CD4-positive, alpha-beta T cell treated with Interleukin-15 for 1 hour (primary cell): ENCODE results near the gene LRMDA.

Experiments used
- DNase-seq: peaks from one replicate; pipeline ENCODE4 v3.0.0-alpha.2; 2020

LRMDA gene

DNA sequence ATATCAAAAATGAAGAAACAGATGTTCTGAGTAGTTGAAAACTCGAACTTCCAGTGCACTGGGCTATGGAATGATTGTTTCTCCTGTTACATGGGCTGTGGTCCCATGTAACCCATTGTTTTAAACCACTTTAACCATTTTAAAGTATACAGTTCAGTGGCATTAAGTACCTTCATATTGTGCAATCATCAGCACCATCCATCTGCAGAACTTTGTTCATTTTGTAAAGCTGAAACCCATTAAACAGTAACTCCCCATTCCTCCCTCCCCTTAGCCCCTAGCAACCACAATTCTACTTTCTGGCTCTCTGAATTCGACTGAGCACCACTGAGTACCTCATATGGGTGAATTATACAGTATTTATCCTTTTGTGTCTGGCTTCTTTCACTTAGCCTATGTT lies 217.4 kb downstream of the LRMDA start:
- DNase-seq: no peak

DNA sequence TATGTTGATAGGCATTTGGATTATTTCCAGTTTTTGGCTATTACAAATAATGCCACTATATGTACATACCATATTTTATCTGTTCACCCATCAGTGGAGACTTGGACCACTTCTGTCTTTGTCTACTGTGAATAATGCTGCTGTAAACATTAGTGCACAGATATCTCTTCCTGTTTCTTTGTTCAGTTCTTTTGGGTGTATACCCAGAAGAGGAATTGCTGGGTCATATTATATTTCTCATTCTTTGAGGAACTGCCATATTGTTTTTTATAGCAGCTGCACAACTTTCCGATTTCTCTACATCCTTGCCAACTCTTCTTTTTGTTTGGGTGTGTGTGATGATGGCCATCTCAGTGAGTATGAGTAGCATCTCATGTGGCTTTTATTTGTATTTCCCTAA lies 218.0 kb downstream of the LRMDA start:
- no peak for DNase-seq

DNA sequence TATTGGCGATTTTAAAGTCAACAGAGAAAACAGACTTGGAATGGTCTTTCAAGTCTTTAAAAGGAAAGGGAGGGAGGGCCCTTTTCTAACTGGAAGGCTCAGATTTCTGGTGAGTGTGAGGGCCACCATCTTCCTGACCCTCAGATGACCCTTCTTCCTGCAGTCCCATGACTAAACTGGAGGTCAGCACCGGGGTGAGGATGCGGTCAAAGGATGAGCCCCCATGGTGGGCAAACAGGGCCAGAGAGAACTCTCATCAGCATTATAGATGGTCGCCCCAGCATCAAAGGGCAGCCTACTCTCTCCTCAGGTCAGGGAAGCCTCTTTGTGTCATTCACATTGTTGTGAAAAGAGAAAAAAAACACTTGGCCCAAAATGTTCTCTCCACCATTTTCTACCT lies 219.2 kb downstream of the LRMDA start:
- no peak for DNase-seq

DNA sequence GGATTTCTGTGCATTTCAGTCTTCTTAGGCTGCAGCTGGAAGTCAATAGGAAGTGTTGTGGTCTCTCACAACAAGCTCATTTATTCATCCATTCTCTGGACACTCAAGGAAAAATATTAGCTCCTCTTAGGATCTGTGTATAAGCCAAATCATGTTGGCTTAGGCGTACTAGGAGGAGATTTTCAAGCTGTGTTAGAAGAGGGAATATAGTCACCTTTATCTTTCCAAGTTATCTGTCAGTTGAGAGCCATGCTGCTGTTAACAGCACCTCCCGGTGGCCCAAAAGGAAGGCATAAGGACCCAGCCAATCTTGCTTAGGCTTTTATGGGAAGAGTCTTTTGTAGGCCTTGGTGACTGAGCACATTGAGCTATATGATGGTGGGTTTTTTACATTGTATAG lies 220.0 kb downstream of the LRMDA start:
- no peak for DNase-seq

DNA sequence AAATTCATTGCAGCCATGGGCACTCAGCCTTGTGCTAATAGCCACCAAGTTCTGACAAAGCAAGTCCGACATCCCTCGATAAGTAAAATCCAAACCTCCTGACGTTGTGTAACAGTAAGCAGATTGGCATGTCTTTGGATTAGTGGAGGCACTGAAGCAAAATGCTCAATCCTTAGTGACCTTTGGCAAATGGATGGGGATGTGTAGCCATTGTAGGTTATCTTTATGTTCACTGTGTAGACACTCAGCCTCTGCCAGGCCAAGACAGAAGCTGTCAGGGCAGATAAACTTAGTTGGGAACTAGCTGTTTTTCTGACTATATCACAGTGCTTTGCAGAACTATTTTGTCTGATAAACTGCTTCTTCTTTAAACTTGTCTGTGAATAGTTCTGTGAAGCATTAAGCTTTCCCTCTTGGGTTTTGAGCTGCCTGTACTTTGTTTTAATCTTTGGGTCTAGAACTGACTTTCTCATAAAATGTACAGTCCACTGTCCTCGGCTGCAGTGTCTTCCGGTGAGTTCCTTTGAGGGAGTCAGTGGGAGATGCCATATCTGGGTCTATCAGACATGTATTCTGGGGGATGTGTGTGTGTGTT lies 220.8 kb downstream of the LRMDA start:
- no peak for DNase-seq

DNA sequence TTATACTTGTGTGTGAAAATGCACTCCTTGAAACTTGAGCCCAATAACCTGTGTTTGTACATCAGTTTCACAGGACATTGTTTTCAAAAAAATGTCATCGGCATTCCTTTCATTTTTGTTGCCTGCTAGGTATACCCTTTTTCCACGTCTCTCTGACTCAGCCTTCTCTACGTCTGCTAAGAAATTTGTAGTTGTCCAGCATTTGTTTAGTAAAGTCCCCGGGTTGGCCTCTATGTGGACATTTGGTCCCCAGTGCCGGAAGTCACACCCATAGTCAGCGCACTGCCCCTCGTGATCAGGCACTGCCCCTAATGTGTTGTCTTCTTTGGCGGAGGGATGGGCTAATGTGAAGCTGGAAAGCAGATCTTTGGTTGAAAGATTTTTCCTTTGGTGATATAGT lies 222.3 kb downstream of the LRMDA start:
- no peak for DNase-seq

DNA sequence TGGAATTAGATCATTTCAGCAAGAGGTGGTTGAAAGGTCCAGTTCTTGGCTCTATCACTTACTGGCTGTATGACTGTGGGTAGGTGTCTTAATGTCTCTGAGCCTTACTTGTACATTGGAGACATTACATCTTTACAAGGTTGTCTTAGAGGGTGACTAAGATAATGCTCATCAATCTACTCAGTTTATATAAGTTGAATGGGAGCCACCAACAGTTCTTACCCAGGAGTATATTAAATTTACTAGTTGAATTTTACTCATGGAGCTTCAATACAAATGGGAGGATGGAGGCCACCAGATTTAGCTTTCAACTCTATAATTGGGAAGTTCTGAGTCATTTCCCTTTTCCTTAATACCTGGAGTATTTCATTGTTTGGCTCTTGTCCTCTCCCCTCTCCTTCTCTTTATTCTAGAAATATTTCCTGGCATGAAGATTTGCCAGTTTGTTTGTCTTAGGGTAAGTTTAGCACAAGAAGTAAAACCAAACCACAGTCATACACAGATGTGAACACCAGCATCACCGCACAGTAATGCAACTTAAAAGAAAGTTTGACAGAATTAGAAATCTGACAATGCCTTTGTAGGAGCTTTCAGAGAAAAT lies 222.8 kb downstream of the LRMDA start:
- DNase-seq: no peak

DNA sequence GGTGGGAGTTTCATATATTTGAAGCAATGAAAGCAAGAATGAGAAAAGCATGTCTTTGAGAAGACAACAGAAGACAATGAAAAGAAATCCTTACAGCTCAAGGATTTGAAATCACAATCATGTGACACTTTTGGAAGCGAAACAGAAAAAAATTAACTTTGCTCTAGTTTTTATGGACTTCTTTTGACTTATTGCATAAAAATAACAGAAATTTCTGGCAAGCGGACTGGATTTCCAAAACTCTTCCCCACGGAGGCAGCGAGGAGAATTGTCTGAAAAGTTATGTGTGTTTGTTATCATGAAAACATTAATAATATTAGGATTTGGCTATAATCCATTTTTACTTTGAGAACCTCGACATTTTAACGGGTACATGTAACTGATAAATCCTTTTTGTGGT lies 223.3 kb downstream of the LRMDA start:
- DNase-seq: no peak

DNA sequence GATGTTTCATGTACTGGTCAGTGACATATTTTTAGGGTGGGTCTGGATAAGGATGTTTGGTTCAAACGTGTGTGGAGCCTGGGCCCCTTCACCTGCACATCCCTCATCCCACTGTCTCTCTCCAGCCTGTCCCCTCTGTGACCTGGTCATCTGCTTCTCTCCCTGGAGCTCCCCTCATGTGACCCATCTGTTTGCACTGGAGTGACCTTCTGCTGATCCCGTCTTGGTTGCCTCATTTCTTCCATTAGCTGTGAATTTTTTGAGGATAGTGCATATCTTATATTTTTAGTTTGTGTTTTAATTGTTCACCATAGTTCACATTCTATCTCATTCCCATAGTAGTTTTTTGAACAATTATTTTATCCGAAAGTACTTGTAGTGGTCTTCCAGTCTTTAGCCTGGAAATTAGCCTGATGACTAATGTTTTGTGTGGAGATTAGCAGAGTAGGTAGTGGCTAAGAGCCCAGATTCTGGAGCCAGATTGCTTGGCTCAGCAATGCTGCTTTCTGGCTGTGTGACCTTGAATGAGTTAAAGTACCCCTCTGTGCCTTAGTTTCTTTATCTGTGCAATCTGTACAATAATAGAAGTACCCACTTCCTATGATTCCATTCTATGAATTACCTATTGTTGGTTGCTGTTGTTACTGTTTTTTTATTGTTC lies 224.5 kb downstream of the LRMDA start:
- no peak for DNase-seq

DNA sequence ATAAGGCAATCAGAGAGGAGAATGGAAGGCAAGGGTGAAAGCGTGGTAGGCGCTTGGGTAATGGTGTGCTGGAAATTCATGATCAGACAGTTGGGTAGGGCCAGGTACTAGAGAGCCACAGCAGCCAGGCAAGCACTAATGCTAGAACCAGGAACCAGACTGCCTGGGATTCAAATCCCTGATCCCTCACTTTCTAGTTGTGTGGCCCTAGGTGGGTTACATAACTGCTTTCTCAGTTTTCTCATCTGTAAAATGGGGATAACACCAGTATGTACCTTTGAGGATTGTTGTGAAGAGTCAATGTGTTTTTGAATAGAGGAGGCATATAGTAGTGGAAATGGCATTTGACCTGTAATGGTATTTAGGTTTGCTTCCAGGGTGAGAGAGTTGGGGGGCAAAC lies 225.9 kb downstream of the LRMDA start:
- DNase-seq: no peak

DNA sequence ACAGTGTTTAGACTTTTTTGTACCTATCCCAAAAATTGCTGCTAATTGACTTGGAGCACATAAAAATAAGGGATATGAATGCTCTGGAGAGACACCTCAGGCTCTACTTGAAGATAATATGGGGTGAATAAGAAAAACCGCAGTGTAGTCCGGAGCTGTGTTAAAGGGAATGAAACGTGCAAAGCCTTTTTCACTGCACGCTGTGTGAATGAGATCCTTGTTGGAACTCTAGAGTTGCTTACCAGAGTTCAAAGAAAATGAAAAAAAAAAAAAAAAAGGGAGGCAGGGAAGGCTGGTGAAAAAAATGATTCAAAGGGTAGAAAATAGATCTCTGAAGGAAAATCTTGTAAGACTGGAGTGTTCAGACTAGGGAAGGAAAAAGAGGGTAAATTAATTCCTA lies 226.6 kb downstream of the LRMDA start:
- no peak for DNase-seq

DNA sequence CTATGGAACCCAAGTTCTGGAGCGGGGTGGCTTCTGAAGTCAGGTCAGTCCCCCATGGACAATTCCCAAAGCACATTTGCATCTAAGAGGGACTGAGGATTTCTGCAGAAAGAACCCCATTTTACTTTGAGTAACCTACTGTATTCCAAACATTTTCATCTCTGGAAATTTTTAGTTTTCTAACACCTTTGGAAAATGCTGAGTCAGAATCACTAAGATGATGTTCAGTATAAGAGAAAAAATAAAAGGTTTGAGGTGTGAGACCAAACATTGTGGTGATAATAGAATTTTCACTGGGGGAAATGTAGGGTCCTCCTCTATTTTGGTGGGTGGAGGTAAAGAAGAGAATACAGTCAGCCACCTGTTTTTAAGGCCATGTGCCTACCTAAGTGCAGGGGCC lies 227.1 kb downstream of the LRMDA start:
- DNase-seq: no peak

DNA sequence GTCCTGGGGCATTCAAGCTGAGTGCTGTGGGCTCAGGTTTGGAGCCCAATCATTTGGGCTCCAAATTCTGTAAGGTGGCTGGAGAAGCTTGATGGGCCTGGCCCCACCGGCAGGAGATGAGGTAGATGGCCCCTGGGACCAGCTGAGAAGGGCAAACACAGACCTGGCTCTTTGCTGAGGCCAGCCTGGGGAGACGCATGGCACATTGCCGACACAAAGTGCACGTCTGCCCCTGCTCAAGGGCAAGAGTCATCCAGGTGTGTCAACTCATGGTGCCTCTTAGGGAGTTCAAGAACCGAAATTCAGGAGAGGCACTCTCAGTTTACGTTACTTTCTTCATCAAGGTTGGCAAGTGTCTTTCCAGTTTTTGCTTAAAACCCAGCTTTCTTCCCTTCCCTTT lies 227.5 kb downstream of the LRMDA start:
- DNase-seq: no peak

DNA sequence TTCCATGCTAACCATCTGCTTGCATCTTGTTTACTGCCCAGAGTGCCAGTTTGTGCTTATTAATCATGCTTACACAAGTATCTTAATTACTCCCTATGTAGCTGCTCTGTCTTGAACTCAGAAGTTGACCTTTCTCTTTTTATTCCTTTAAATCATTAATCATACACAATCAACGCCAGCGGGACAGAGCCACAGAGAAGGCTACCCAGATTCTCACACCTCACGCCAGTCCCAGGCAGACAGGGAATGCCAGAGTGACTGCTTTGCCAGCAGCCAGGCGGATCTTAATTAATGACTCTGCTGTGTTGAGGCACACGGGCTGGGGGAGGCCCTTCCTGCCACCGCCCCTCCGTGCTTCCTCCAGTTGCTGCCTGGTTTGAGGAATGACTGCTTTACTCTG lies 229.4 kb downstream of the LRMDA start:
- DNase-seq: no peak

DNA sequence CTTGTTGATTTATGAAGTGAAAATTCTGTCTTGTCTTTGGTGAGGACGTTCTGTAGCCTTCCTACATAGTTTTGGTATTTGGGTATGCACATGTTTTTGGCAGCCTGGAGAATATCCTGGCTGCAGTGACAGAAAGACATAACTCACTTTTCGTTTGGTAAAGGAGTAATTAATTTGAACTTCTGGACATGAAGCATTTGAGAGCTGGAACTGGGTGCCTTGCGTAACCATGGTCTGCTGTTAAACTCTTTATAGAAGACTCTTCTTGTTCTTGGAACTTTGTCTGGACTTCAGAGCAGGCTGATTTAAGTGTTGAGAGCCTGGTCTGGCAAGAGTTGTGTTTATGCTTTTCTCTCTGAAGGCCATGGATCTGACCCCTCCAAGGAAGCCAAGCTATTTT lies 231.3 kb downstream of the LRMDA start:
- no peak for DNase-seq

DNA sequence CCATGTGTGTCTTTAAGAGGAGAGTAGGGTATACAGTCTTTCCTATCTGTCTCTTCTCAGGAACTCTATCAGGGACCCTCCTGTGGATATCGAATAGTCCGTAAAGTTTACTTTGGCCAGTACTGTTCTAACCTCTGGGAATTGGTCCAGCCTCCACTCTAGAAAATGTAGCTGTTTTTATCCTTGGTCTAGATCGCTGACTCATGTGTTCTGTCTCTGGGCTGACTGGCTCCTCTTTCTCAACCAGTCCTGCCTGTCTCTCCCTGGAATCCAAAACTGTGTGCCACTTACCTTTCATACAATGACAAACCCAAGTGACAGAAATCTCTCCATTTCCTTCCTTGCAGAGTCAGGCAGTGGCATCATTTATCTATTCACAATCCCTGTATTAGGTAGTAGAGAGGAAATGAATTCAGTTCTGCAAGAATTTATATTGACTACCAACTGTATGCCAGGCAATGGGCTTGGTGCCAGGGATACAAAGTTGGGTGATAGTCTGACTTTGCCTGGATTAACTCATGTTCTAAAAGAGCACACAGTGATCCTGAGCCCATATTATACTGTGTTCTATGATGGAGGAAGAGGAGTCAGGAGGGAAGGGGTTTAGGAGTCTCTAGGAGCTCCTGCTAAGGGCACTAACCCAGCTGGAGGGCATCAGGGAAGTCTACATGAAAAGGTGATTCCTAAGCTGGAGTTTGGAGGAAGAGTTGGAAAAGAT lies 232.7 kb downstream of the LRMDA start:
- DNase-seq: no peak

DNA sequence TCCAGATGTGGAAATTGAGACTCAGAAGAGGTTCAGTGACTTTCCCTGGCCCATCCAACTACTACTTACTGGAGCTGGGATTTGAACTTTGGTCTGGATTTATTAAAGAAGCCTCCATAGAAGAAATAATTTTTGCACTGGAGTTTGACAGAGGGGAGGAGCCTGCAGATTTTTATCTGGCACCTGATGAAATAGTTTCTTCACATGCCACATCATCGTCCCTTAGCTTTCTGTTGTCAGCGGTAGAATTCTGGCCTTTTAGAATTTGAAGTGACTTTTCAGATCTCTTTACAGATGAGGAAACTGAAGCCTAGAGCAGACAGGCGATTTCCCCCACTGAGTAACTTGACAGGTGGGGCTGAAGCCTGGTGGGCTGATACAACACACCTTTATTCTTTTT lies 233.5 kb downstream of the LRMDA start:
- no peak for DNase-seq

DNA sequence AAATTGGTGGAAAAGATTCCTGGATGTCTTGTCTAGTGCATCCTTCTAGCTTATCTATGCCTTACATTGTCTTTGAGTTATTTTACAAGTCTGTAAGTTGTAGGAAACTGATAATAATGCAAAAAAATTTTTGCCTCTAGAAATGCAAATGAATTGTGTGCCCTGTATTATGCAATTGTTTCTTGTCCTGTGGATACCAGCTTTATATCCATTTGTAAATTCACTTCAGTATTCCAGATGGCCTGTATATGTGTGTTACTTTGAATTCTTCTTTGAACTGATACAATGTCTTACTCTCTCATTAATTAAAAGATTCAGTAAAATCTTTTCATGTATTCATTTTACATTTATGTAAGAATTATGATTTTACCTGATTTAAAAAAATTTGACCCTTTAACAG lies 234.3 kb downstream of the LRMDA start:
- no peak for DNase-seq

DNA sequence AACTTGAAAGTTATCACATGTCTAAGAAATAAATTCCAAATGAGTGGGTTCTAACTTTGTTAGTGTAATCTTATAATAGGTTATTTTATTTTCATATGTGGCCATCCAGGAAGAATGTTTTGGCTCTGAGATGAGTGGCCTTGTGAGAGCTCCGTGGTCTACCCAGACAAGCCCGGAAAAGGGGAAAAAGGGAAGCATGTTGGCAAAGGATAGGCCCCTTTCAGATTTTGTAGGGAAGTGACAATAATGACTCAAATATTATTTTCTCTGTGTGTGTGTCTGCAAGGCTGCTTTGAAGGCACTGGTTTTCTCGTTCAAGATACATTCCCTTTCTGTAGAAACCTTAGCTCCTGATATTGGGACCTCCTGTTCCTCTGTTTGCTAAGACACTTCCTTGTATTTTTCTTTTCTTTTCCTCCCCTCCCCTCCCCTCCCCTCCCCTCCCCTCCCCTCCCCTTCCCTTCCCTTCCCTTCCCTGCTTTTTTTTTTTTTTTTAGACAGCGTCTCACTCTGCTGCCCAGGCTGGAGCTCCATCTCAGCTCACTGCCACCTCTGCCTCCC lies 240.8 kb downstream of the LRMDA start:
- no peak for DNase-seq

DNA sequence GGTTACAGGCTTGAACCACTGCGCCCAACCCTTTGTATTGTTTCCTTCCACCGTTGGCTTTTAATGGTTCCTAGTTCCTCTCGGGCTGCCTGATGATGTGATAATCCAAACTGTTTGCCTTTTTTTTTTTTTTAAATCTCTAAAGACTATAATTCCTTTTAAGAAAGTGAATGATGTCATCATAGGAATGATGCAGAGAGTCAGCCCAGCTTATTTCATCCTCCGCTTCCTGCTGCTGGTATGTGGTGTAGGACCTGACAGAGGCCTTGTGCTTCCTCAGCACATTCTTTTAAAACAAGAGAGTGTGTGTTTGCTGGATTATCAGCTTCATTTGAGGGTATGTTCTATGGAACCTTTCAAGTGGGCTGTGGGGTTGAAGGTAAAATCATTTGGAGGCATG lies 241.4 kb downstream of the LRMDA start:
- DNase-seq: no peak

DNA sequence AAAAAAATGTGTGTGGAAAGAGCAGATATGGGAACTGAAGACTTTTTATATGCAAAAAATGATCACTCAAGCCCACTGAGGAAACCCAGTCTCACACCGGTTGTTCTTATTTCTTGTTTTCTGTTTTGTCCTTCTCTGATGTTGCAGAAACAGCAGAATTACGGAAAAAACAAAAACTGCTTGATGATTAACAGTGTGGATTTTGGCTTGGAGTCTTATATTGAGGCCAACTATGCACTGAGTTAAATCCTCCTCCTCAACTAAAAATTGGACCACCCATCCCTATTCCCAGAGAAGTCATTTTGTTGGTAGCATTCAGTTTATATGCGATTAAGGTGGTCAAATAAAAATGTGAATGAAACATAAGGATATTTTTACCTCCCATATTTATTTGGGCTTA lies 246.1 kb downstream of the LRMDA start:
- no peak for DNase-seq

DNA sequence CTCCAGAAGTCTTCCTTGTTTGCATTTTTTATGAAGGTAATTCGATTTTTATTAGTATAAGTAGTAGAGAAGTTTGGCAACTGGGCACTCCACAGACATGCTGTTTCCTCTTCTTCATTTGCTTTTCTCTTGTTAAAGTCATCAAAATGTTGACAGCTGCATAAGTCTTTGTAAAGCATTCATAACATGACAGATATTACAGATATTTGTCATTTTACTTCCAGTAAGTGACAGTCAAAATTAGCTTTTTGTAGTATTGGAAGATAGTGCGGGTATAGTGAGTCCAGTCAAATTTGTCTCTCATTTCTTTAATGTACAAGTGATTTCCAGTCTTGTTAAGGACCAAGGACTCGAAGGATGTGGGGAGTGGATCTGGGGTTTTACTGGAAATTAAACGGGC lies 247.1 kb downstream of the LRMDA start:
- no peak for DNase-seq

DNA sequence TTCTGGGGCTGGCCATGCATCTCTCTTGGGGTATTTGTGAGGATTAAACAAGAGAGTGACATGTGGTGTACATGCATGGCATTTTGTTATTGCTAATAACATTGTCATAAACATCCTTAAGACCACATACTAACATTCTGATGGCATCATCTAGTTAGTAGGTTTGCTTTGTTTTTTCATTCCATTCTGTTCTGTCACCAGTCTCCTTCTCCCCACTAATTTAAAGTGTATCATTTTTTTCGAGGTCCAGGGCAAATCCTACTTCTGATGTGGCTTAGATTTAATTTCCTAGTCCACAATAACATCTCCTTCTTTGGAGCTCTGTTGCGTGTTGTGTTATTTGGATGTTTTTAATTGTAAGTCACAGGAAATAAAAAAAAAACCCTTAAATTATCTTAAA lies 248.1 kb downstream of the LRMDA start:
- DNase-seq: no peak

DNA sequence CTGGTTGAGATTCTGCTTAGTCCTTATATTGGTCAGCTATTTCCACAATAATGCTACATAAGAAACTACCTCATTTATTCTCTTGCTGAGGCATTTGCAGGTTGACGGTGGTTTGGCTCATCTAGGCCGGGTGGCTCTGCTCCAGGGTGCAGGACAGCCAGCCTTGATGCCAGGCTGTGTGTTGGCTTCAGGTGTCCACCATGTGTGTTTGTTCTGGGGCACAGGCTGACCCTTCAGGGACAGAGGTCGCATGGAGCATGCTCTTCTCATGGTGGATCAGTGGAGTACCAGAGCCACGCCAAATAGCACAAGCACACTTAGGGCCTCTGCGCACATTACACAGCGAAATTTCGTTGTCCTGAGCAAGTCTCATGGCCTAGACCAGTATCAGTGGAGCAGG lies 249.9 kb downstream of the LRMDA start:
- DNase-seq: no peak
